Spleen (tissue), 11 donors: ENCODE data around the gene MYCBPAP. TPM values are rescaled to one million over a fixed set of nuclear protein-coding genes. Genes with fewer than 3 reads are reported as not detected.

Experiments used
- DNase-seq: peaks from one replicate; pipeline ENCODE4 v3.0.0-alpha.2; 2020
- H3K27ac ChIP-seq, 8 donors: fragments of 200-600 bp; sonication (generic) in 7 of 8; 1 replicate in 4 of 8; 2 replicates in 4 of 8; pipeline versions ENCODE4 v1.5.0 to v1.8.0; 2016 to 2021; ENCODE audit warnings: inconsistent platforms in 4 of 8, mild to moderate bottlenecking in 4 of 8, moderate library complexity in 1 of 8
- H3K27me3 ChIP-seq, 7 donors: fragments of 200-600 bp; sonication (generic) in 6 of 7; replicated peaks in 1 of 7; 1 replicate in 4 of 7; 2 replicates in 3 of 7; pipeline versions ENCODE4 v1.5.0 to v1.8.0; 2016 to 2021; ENCODE audit warnings: inconsistent platforms in 3 of 7, mild to moderate bottlenecking in 1 of 7
- H3K36me3 ChIP-seq, 6 donors: fragments of 200-600 bp; sonication (generic) in 5 of 6; 1 replicate in 4 of 6; 2 replicates in 2 of 6; pipeline versions ENCODE4 v1.5.0 to v1.8.0; 2016 to 2021; ENCODE audit warnings: inconsistent platforms in 2 of 6
- H3K4me1 ChIP-seq, 6 donors: fragments of 200-600 bp; sonication (generic) in 5 of 6; 1 replicate in 3 of 6; 2 replicates in 3 of 6; pipeline versions ENCODE4 v1.5.0 to v1.8.0; 2016 to 2021; ENCODE audit warnings: inconsistent platforms in 3 of 6
- H3K4me3 ChIP-seq, 8 donors: fragments of 200-600 bp; sonication (generic) in 7 of 8; 1 replicate in 4 of 8; 2 replicates in 4 of 8; pipeline versions ENCODE4 v1.5.0 to v1.8.0; 2016 to 2021; ENCODE audit warnings: inconsistent platforms in 4 of 8, mild to moderate bottlenecking in 4 of 8, moderate library complexity in 2 of 8
- H3K9me3 ChIP-seq, 8 donors: fragments of 200-600 bp; sonication (generic) in 7 of 8; 1 replicate in 4 of 8; 2 replicates in 4 of 8; pipeline versions ENCODE4 v1.5.0 to v1.8.0; 2016 to 2021; ENCODE audit warnings: inconsistent platforms in 4 of 8
- CTCF ChIP-seq, 11 experiments: fragments of 200-600 bp in 7 of 11; fragments of 450-650 bp in 4 of 11; sonication (generic) in 4 of 11; IDR thresholded peaks in 8 of 11; conservative IDR thresholded peaks in 3 of 11; 1 replicate in 7 of 11; 2 replicates in 4 of 11; pipeline versions ENCODE4 v1.4.0 to v1.8.0; 2016 to 2021; ENCODE audit warnings: antibody characterized with exemption in 11 of 11, inconsistent platforms in 4 of 11, mild to moderate bottlenecking in 1 of 11
- POLR2A ChIP-seq, 3 donors: fragments of 450-650 bp; IDR thresholded peaks; one replicate each; pipeline ENCODE4 v1.5.1; 2017; ENCODE audit warnings: antibody characterized with exemption in 3 of 3, mild to moderate bottlenecking in 1 of 3
- POLR2AphosphoS5 ChIP-seq, 3 donors: sonication (generic); formaldehyde crosslinking; IDR thresholded peaks; one replicate each; pipeline ENCODE4 v1.5.1; 2017; ENCODE audit warnings: antibody characterized with exemption in 3 of 3
- WGBS, 5 donors: extraction: QIAGEN DNeasy Blood & Tissue Kit in 3 of 5; methylation state at CpG; one replicate each; pipeline versions ENCODE4 v1.1.5 to v1.1.7; 2013 to 2018; 5-methylcytosine and 5-hydroxymethylcytosine counted together
- intact Hi-C: fragments of 100-400 bp; cut with DNase I; formaldehyde crosslinking; loops from one replicate; pipeline ENCODE4 v1.15.0; 2023; ENCODE audit warnings: low total_unique reads
- polyA plus RNA-seq, 3 donors: library from polyadenylated mRNA; stranded (reverse); fragments of 200-250 nt; gene quantifications; one replicate each; pipeline ENCODE4 v1.2.1, GENCODE V29; 2013
- total RNA-seq, 7 donors: library from RNA; depleted of rRNA in 3 of 7; stranded (reverse); fragments of >200 nt in 3 of 7; fragmentation: NEBNext Ultra II Directional in 4 of 7; extraction: Animal tissue kit (Norgen Biotek cat#: 25700) in 4 of 7; gene quantifications; one replicate each; pipeline versions ENCODE4 v1.1.0 to v1.2.1, GENCODE V29; 2016 to 2021
- donor health status: healthy with polysubstance abuse.
- donor health status: DM: no; HTN: no; CAD: no; lungs with moderate emphysema.
- donor health status: DM: no; HTN: no; CAD: no.
- donor health status: Bipolar disorder and iron deficiency.
- donor health status: healthy.
- donor health status: DM: no; HTN: no; CAD: no.
- donor health status: DM: yes; HTN: yes; CAD: no.

The MYCBPAP gene
- total and polyA plus RNA-seq, 10 donors = 0.15 to 2.8 (median 0.84) TPM

GRCh38 chr17:50540560-50541401 is 32.5 kb downstream of the MYCBPAP start:
- intact Hi-C loops = loop anchor here (10.0 kb wide), 1 partner anchor 304 kb away; no protein-coding TSS in a partner anchor
- TF ChIP-seq CTCF (IDR thresholded peaks at IDR 0.05 in 8 of 11, conservative IDR thresholded peaks at IDR 0.05 in 3 of 11) (no peak), POLR2AphosphoS5 (IDR thresholded peaks at IDR 0.05) (no peak), POLR2A (IDR thresholded peaks at IDR 0.05) (no peak)
- H3K9me3 ChIP-seq = no peaks in the 10 kb centered on the region
- H3K27me3 ChIP-seq = peaks cover 0 to 11% (median 0%) of the 10 kb centered on the region in 7 donors
- peak overlapping the region in 1 of 8 donors; percentile 83 for H3K27ac ChIP-seq
- H3K36me3 ChIP-seq = no peaks in the 10 kb centered on the region
- peaks cover 5 to 26% (median 16%) of the 10 kb centered on the region in 6 donors for H3K4me1 ChIP-seq
- DNase-seq = no peak
- peak overlapping the region in 2 of 8 donors; percentile 65 to 74 for H3K4me3 ChIP-seq
- 90 to 96% (median 94%) methylated on average over 7 to 11 of the region's 11 CpGs for WGBS, 5 donors

GRCh38 chr17:50541402-50541715 is 33.1 kb downstream of the MYCBPAP start:
- TF ChIP-seq POLR2AphosphoS5 (IDR thresholded peaks at IDR 0.05) (no peak), CTCF (IDR thresholded peaks at IDR 0.05 in 8 of 11, conservative IDR thresholded peaks at IDR 0.05 in 3 of 11) (no peak), POLR2A (IDR thresholded peaks at IDR 0.05) (no peak)

GRCh38 chr17:50541716-50542688 is 33.8 kb downstream of the MYCBPAP start:
- H3K27me3 ChIP-seq = peaks cover 0 to 11% (median 0%) of the 10 kb centered on the region in 7 donors
- peaks cover 11 to 36% (median 23%) of the 10 kb centered on the region in 6 donors for H3K4me1 ChIP-seq
- no peak for TF ChIP-seq POLR2A (IDR thresholded peaks at IDR 0.05)
- TF ChIP-seq POLR2AphosphoS5 (IDR thresholded peaks at IDR 0.05) = peak; percentile 78 to 82 (median 81)
- peak in 4 of 11 experiments; percentile 20 to 46 (median 33) for TF ChIP-seq CTCF (IDR thresholded peaks at IDR 0.05 in 8 of 11, conservative IDR thresholded peaks at IDR 0.05 in 3 of 11)
- H3K9me3 ChIP-seq = no peaks in the 10 kb centered on the region
- H3K27ac ChIP-seq = peak overlapping the region in 7 of 8 donors; percentile 53 to 83 (median 70)
- 2 to 4% (median 2%) methylated on average over 35 to 82 of the region's 82 CpGs for WGBS, 5 donors
- H3K4me3 ChIP-seq = peak overlapping the region; percentile 57 to 74 (median 64)
- peak; percentile 97 for DNase-seq
- intact Hi-C loops = loop anchor here (10.0 kb wide), 1 partner anchor 303 kb away; no protein-coding TSS in a partner anchor
- H3K36me3 ChIP-seq = no peaks in the 10 kb centered on the region

More at GRCh38 chr17:50541402-50541715, 33.1 kb downstream of the MYCBPAP start:
- Histone ChIP-seq H3K27me3 (peaks cover 0 to 11% (median 0%) of the 10 kb centered on the region in 7 donors), H3K4me3 (peak overlapping the region; percentile 57 to 74 (median 64)), H3K9me3 (no peaks in the 10 kb centered on the region), H3K36me3 (no peaks in the 10 kb centered on the region), H3K4me1 (peaks cover 6 to 29% (median 17%) of the 10 kb centered on the region in 6 donors), H3K27ac (peak overlapping the region in 4 of 8 donors; percentile 70 to 83 (median 77))
- intact Hi-C loops = loop anchor here (10.0 kb wide), 1 partner anchor 303 kb away; no protein-coding TSS in a partner anchor
- 46 to 79% (median 61%) methylated on average over 4 to 9 of the region's 9 CpGs for WGBS, 5 donors
- no peak for DNase-seq
